Gastrocnemius medialis (tissue), 4 donors: Measurements from ENCODE around the gene ST8SIA5.

ENCODE experiments used
- POLR2A ChIP-seq, 2 donors: fragments of 450-650 bp; IDR thresholded peaks; one replicate each; pipeline ENCODE4 v1.6.1; 2017; ENCODE audit warnings: antibody characterized with exemption in 2 of 2, mild to moderate bottlenecking in 2 of 2, moderate library complexity in 2 of 2
- TF ChIP-seq, protein P1 (sequence below), 5 experiments: fragments of 450-650 bp in 3 of 5; fragments of 200-600 bp in 2 of 5; sonication (generic) in 2 of 5; IDR thresholded peaks in 4 of 5; conservative IDR thresholded peaks in 1 of 5; 1 replicate in 4 of 5; 2 replicates in 1 of 5; pipeline ENCODE4 v1.5.1; 2016 to 2019; ENCODE audit warnings: antibody characterized with exemption in 5 of 5, mild to moderate bottlenecking in 3 of 5, moderate library complexity in 3 of 5

DNA sequence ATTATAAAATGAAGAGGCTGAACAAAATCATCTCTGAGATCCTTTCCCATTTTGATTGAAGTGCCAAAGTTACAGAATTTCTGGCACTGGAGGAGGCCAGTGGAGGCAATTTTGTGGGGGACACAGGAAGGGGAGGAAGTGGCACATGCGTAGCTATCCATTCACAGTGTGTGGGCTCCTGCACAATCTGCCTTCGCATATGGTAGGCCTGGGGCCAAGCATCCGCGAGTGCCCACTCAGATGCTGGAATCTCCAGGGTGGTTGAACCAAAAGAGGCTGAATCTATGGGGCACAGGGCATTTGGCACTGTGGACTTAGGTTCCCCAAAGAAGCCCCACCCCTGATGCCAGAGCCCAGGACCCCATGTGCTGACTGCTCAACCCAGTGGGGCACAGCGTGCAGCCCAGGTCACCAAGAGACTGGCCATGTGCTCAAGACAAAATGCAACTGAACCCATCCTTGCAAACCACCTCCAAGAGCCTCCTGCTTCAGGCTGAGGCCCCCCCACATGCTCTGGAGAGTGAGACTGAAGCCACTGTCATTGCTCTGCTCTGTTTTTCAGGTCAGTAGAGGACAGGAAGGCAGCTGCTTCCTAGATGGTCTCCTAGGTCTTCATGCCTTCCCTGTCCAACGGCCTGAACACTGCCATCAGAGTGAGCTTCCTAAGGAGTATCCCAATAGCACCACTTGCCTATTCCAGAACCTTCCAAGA, 28.5 kb downstream of the ST8SIA5 start:
- TF ChIP-seq POLR2A (IDR thresholded peaks at IDR 0.05), result no peak
- TF ChIP-seq, protein P1, sequence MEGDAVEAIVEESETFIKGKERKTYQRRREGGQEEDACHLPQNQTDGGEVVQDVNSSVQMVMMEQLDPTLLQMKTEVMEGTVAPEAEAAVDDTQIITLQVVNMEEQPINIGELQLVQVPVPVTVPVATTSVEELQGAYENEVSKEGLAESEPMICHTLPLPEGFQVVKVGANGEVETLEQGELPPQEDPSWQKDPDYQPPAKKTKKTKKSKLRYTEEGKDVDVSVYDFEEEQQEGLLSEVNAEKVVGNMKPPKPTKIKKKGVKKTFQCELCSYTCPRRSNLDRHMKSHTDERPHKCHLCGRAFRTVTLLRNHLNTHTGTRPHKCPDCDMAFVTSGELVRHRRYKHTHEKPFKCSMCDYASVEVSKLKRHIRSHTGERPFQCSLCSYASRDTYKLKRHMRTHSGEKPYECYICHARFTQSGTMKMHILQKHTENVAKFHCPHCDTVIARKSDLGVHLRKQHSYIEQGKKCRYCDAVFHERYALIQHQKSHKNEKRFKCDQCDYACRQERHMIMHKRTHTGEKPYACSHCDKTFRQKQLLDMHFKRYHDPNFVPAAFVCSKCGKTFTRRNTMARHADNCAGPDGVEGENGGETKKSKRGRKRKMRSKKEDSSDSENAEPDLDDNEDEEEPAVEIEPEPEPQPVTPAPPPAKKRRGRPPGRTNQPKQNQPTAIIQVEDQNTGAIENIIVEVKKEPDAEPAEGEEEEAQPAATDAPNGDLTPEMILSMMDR (IDR thresholded peaks at IDR 0.05 in 4 of 5, conservative IDR thresholded peaks at IDR 0.05 in 1 of 5), result no peak
